AG09309 (cell line): ENCODE measurements around the gene NNAT.

Source experiments
- DNase-seq: peaks from one replicate; pipeline ENCODE4 v3.0.0-alpha.2; 2010; ENCODE audit warnings: low read depth
- H3K4me3 ChIP-seq: 2 replicates; pipeline ENCODE4 v1.5.1; 2011; ENCODE audit warnings: mild to moderate bottlenecking, low read depth, low read length, moderate library complexity; ENCODE audit not compliant: control insufficient read depth
- CTCF ChIP-seq: IDR thresholded peaks from 2 replicates; pipeline ENCODE4 v1.5.1; 2011; ENCODE audit warnings: mild to moderate bottlenecking, low read depth, low read length, inconsistent platforms; ENCODE audit not compliant: insufficient read depth, control insufficient read depth; ENCODE audit errors: missing control alignments

The NNAT gene

DNA sequence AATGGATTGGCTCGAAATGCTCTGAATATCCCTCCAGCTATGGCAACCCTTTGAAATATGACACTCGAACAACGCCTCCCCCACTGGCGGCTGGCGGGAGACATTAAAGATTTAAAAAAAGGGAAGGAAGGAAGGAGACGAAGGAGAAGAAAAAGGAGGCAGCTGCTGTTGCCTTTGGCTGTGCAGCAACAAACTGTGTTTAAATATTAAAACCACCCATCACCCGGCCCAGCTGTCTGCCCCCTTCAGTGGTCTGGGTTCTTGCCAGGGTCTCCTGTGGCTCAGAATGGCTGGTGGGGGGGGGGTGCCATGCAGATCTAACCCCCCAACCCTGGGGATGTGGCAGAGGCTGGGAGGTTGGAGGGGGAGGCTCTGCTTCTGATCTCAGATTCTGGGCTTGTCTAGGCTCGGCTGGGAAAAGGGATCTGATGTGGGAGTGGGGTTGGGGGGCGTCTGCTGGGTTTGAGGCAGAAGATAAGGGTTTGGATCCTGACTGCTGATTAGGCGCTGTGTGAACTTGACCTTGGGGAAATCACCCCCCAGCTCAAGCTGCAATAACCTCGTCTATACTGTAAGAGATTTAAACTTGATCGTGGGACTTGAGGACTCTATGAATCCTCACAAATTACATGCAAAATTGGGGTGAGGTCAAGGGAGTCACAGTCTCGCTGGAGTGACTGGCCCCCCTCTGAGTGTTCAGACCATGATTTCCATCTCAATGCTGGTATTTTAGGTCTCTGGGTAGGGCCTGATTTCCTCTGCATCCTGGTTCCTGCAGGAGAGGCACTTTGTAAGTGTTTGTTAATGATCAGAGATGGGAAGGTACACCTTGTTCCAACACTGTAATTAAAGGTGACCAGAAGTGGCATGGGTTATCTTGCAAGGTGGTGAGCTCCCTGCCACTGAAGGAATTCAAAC, 46.9 kb downstream of the NNAT start:
- DNase-seq: no peak
- TF ChIP-seq CTCF: no peak
- H3K4me3 ChIP-seq: no peak overlapping the region

DNA sequence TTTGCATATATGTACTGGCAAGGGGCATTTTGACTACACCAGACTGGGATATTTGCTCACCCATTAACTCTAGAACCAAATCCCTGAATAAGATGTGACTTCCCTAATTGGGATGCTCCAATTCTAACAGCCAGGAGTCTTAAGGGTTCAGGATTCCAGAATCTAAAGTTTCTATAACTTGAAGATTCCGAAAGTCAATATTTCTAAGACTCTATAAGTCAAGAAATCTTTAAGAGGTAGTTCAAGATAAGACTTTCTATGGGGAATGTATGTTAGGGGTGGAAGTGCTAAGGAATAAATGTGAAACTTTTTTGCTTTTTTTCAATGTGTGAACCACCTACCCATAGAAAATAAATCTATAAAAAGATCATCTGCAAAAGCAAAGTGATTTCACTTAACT, 49.4 kb downstream of the NNAT start:
- H3K4me3 ChIP-seq: no peak overlapping the region

DNA sequence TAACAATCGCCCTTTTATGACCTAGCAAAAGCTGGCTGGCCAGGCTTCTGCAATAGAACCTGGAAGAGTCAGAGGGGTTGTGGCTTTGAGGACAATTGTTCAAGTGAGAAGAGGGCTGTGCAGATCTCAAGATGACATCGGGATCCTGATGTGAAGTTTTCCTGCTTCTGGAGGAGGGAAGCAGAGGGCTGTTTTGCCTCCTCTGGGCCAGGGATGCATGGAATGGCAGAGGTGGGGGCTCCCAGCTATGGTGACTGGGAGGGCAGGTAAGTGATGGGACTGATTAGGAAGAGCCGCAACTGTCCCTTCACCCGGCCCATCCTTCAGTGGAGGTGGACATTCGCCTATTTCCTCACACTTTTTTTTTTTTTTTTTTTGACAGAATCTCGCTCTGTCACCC, 50.0 kb downstream of the NNAT start:
- H3K4me3 ChIP-seq: no peak overlapping the region
- TF ChIP-seq CTCF: no peak
- DNase-seq: no peak

More for the DNA sequence above, 49.4 kb downstream of the NNAT start:
- TF ChIP-seq CTCF: no peak
- DNase-seq: no peak
